ENCODE data around the gene GSG1L2.

GRCh38 chr17:9766970-9767369 is 54.9 kb downstream of the GSG1L2 start:
- TF ChIP-seq CTCF (IDR thresholded peaks at IDR 0.05) (no peak), EZH2 (IDR thresholded peaks at IDR 0.05) (no peak)

All from neural progenitor cell (in vitro differentiated cells).